Measurements from ENCODE around the gene ZC2HC1C. TPM values are rescaled to one million over a fixed set of nuclear protein-coding genes. Genes with fewer than 3 reads are reported as not detected.
A peak's percentile ranks its signal among the peaks of the same experiment; 100 is the strongest.

Gene ZC2HC1C
- total and polyA plus RNA-seq, 10 of the 15 experiments (the other 5 are each of a cell fraction or from before 2014, with no cell fraction given) = 0.92 to 3.7 (median 1.6) TPM

DNA sequence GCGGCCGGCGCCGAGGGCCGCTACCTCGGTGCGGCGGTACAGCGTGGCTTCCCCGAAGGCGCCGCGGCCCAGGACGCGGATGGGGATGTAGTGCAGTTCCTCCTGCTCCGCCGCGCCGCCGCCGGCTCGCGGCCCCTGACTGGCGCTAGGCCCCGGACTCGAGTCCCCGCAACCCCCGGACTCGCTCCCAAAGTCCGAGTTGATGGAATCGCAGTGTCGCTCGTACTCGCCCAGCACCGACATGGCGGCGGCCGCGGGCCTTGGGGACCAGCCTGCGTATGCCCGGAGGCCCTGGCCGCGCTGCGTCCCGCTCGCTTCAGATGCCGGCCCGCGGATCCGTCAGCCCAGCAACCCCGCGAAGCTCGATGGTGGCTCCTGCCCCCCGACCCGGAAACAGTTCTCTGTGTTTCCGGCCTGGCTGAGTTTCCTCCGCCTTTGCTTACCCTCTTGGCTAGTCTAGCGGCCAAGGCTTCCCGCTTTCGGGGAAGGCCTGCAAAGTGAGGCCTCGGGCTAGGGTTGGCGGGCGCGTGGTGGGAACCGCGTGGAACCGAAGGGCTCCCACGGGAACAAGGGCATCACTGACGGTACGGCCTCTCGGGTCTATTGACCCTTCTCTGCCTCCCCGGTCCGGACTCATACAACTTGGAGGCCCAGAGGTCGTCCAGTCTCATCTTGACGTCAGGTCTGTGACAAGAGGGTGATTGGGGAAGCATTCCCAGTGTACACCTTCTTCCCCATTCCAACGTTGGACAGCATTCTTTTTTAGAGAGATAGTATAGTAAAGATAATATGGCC, 57.4 kb downstream of the ZC2HC1C start, which contains the start of gene NEK9 (continued):
- TF ChIP-seq POU2F2 (IDR thresholded peaks at IDR 0.05; ENCODE audit: borderline replicate concordance, low read depth, low read length) (peak; percentile 45; the same call in 1 of the 3 replicates), NR2F1 (conservative IDR thresholded peaks at IDR 0.05) (peak; percentile 61; the same call in 1 of the 2 replicates), CEBPB (IDR thresholded peaks at IDR 0.05; ENCODE audit: borderline replicate concordance in 1 of 2, low read depth in 2 of 2, low read length in 2 of 2) (no peak), MXI1 (IDR thresholded peaks at IDR 0.05; ENCODE audit: low read depth, low read length) (peak; percentile 37), BMI1 (IDR thresholded peaks at IDR 0.05; ENCODE audit: borderline replicate concordance) (no peak), IKZF1 (conservative IDR thresholded peaks at IDR 0.05) (peak; percentile 86), MEF2A (IDR thresholded peaks at IDR 0.05; ENCODE audit: insufficient read depth, low read depth, low read length) (no peak), SIX5 (IDR thresholded peaks at IDR 0.05; ENCODE audit: low read depth, low read length, severe bottlenecking) (peak; percentile 41), SMAD1 (IDR thresholded peaks at IDR 0.05; ENCODE audit: low read depth, partially characterized antibody) (no peak), BRCA1 (IDR thresholded peaks at IDR 0.05; ENCODE audit: low read depth, low read length) (no peak), FOXK2 (IDR thresholded peaks at IDR 0.05) (no peak), NFXL1 (IDR thresholded peaks at IDR 0.05; ENCODE audit: borderline replicate concordance) (no peak), TCF12 (IDR thresholded peaks at IDR 0.05; ENCODE audit: low read depth, low read length) (peak; percentile 61; the same call in 1 of the 2 replicates), EP300 (IDR thresholded peaks at IDR 0.05; ENCODE audit: borderline replicate concordance in 1 of 2, control insufficient read depth in 1 of 2, low read depth in 2 of 2, low read length in 2 of 2) (no peak), NFYA (IDR thresholded peaks at IDR 0.05; ENCODE audit: borderline replicate concordance, low read depth, low read length) (no peak), RAD21 (IDR thresholded peaks at IDR 0.05; ENCODE audit: insufficient read depth, low read depth, low read length) (no peak), POLR2AphosphoS2 (IDR thresholded peaks at IDR 0.05; ENCODE audit: low read depth, low read length) (peak; percentile 67), JUNB (IDR thresholded peaks at IDR 0.05) (no peak)
- TF ChIP-seq, protein P1, sequence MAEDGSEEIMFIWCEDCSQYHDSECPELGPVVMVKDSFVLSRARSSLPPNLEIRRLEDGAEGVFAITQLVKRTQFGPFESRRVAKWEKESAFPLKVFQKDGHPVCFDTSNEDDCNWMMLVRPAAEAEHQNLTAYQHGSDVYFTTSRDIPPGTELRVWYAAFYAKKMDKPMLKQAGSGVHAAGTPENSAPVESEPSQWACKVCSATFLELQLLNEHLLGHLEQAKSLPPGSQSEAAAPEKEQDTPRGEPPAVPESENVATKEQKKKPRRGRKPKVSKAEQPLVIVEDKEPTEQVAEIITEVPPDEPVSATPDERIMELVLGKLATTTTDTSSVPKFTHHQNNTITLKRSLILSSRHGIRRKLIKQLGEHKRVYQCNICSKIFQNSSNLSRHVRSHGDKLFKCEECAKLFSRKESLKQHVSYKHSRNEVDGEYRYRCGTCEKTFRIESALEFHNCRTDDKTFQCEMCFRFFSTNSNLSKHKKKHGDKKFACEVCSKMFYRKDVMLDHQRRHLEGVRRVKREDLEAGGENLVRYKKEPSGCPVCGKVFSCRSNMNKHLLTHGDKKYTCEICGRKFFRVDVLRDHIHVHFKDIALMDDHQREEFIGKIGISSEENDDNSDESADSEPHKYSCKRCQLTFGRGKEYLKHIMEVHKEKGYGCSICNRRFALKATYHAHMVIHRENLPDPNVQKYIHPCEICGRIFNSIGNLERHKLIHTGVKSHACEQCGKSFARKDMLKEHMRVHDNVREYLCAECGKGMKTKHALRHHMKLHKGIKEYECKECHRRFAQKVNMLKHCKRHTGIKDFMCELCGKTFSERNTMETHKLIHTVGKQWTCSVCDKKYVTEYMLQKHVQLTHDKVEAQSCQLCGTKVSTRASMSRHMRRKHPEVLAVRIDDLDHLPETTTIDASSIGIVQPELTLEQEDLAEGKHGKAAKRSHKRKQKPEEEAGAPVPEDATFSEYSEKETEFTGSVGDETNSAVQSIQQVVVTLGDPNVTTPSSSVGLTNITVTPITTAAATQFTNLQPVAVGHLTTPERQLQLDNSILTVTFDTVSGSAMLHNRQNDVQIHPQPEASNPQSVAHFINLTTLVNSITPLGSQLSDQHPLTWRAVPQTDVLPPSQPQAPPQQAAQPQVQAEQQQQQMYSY (CRISPR knock-in tag; IDR thresholded peaks at IDR 0.05) = no peak
- TF ChIP-seq, protein P2, sequence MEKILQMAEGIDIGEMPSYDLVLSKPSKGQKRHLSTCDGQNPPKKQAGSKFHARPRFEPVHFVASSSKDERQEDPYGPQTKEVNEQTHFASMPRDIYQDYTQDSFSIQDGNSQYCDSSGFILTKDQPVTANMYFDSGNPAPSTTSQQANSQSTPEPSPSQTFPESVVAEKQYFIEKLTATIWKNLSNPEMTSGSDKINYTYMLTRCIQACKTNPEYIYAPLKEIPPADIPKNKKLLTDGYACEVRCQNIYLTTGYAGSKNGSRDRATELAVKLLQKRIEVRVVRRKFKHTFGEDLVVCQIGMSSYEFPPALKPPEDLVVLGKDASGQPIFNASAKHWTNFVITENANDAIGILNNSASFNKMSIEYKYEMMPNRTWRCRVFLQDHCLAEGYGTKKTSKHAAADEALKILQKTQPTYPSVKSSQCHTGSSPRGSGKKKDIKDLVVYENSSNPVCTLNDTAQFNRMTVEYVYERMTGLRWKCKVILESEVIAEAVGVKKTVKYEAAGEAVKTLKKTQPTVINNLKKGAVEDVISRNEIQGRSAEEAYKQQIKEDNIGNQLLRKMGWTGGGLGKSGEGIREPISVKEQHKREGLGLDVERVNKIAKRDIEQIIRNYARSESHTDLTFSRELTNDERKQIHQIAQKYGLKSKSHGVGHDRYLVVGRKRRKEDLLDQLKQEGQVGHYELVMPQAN (conservative IDR thresholded peaks at IDR 0.05) = peak; percentile 84
- TF ChIP-seq, protein P3, sequence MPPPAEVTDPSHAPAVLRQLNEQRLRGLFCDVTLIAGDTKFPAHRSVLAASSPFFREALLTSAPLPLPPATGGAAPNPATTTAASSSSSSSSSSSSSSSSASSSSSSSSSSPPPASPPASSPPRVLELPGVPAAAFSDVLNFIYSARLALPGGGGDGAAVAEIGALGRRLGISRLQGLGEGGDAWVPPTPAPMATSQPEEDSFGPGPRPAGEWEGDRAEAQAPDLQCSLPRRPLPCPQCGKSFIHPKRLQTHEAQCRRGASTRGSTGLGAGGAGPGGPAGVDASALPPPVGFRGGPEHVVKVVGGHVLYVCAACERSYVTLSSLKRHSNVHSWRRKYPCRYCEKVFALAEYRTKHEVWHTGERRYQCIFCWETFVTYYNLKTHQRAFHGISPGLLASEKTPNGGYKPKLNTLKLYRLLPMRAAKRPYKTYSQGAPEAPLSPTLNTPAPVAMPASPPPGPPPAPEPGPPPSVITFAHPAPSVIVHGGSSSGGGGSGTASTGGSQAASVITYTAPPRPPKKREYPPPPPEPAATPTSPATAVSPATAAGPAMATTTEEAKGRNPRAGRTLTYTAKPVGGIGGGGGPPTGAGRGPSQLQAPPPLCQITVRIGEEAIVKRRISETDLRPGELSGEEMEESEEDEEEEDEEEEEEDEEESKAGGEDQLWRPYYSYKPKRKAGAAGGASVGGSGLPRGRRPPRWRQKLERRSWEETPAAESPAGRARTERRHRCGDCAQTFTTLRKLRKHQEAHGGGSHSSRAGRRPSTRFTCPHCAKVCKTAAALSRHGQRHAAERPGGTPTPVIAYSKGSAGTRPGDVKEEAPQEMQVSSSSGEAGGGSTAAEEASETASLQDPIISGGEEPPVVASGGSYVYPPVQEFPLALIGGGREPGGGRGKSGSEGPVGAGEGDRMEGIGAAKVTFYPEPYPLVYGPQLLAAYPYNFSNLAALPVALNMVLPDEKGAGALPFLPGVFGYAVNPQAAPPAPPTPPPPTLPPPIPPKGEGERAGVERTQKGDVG (CRISPR knock-in tag; IDR thresholded peaks at IDR 0.05) = no peak

Measured in GM12878 (cell line).